ENCODE data around the gene MOXD1.
A peak's percentile ranks its signal among the peaks of the same experiment; 100 is the strongest.

The MOXD1 gene
- total RNA-seq: 0 to 0.58 (median 0) reads per million in 3 donors

- DNase-seq: no peak
- no peak within 1 kb of the TSS for H3K27ac ChIP-seq (ENCODE audit: insufficient read depth, low read length, poor library complexity, severe bottlenecking)
Measured at GRCh38 chr6:132400883-132401617, at the start of gene MOXD1. TSS of gene MOXD1 (minus strand) at chr6:132401475. CDS start at chr6:132401426, 49 bp downstream.

GRCh38 chr6:132446855-132447241, 45.6 kb upstream of the MOXD1 start:
- Histone ChIP-seq H3K36me3 (ENCODE audit: control insufficient read depth, insufficient read depth, low read length) (no peaks in the 10 kb centered on the region), H3K27ac (ENCODE audit: insufficient read depth, low read length, poor library complexity, severe bottlenecking) (no peak overlapping the region)

More at GRCh38 chr6:132400883-132401617, at the start of gene MOXD1:
- peaks cover 32% of the 10 kb centered on the region for H3K27me3 ChIP-seq (replicated peaks; ENCODE audit: control insufficient read depth, insufficient read depth, low read length, poor library complexity, severe bottlenecking)
- H3K4me1 ChIP-seq (ENCODE audit: control insufficient read depth, insufficient read depth, low read length, poor library complexity, severe bottlenecking): no peaks in the 10 kb centered on the region
- H3K36me3 ChIP-seq (ENCODE audit: control insufficient read depth, insufficient read depth, low read length): no peaks in the 10 kb centered on the region
- no peaks in the 10 kb centered on the region for H3K9me3 ChIP-seq (ENCODE audit: control insufficient read depth, low read length)
- H3K4me3 ChIP-seq (ENCODE audit: insufficient read depth, low read depth, low read length, poor library complexity, severe bottlenecking): peak within 1 kb of the TSS; percentile 39

GRCh38 chr6:132446141-132446854, 45.0 kb upstream of the MOXD1 start:
- no peaks in the 10 kb centered on the region for H3K9me3 ChIP-seq (ENCODE audit: control insufficient read depth, low read length)
- no peak overlapping the region for H3K4me3 ChIP-seq (ENCODE audit: insufficient read depth, low read depth, low read length, poor library complexity, severe bottlenecking)
- no peaks in the 10 kb centered on the region for H3K4me1 ChIP-seq (ENCODE audit: control insufficient read depth, insufficient read depth, low read length, poor library complexity, severe bottlenecking)
- no peaks in the 10 kb centered on the region for H3K27me3 ChIP-seq (replicated peaks; ENCODE audit: control insufficient read depth, insufficient read depth, low read length, poor library complexity, severe bottlenecking)
- H3K27ac ChIP-seq (ENCODE audit: insufficient read depth, low read length, poor library complexity, severe bottlenecking): no peak overlapping the region
- H3K36me3 ChIP-seq (ENCODE audit: control insufficient read depth, insufficient read depth, low read length): no peaks in the 10 kb centered on the region
- DNase-seq: no peak

More at GRCh38 chr6:132446855-132447241, 45.6 kb upstream of the MOXD1 start:
- Histone ChIP-seq H3K9me3 (ENCODE audit: control insufficient read depth, low read length) (no peaks in the 10 kb centered on the region), H3K4me1 (ENCODE audit: control insufficient read depth, insufficient read depth, low read length, poor library complexity, severe bottlenecking) (no peaks in the 10 kb centered on the region), H3K27me3 (replicated peaks; ENCODE audit: control insufficient read depth, insufficient read depth, low read length, poor library complexity, severe bottlenecking) (no peaks in the 10 kb centered on the region), H3K4me3 (ENCODE audit: insufficient read depth, low read depth, low read length, poor library complexity, severe bottlenecking) (no peak overlapping the region)
- DNase-seq: no peak

GRCh38 chr6:132445201-132445951, 44.1 kb upstream of the MOXD1 start:
- Histone ChIP-seq H3K36me3 (ENCODE audit: control insufficient read depth, insufficient read depth, low read length) (no peaks in the 10 kb centered on the region), H3K27ac (ENCODE audit: insufficient read depth, low read length, poor library complexity, severe bottlenecking) (no peak overlapping the region), H3K4me3 (ENCODE audit: insufficient read depth, low read depth, low read length, poor library complexity, severe bottlenecking) (no peak overlapping the region), H3K27me3 (replicated peaks; ENCODE audit: control insufficient read depth, insufficient read depth, low read length, poor library complexity, severe bottlenecking) (no peaks in the 10 kb centered on the region), H3K9me3 (ENCODE audit: control insufficient read depth, low read length) (no peaks in the 10 kb centered on the region), H3K4me1 (ENCODE audit: control insufficient read depth, insufficient read depth, low read length, poor library complexity, severe bottlenecking) (no peaks in the 10 kb centered on the region)
- no peak for DNase-seq

- no peak for DNase-seq
- no peaks in the 10 kb centered on the region for H3K4me1 ChIP-seq (ENCODE audit: control insufficient read depth, insufficient read depth, low read length, poor library complexity, severe bottlenecking)
- no peak overlapping the region for H3K4me3 ChIP-seq (ENCODE audit: insufficient read depth, low read depth, low read length, poor library complexity, severe bottlenecking)
- no peaks in the 10 kb centered on the region for H3K36me3 ChIP-seq (ENCODE audit: control insufficient read depth, insufficient read depth, low read length)
- H3K9me3 ChIP-seq (ENCODE audit: control insufficient read depth, low read length): no peaks in the 10 kb centered on the region
- no peak overlapping the region for H3K27ac ChIP-seq (ENCODE audit: insufficient read depth, low read length, poor library complexity, severe bottlenecking)
- H3K27me3 ChIP-seq (replicated peaks; ENCODE audit: control insufficient read depth, insufficient read depth, low read length, poor library complexity, severe bottlenecking): no peaks in the 10 kb centered on the region
Measured at GRCh38 chr6:132443206-132443605, 41.9 kb upstream of the MOXD1 start.

GRCh38 chr6:132430110-132430509, 28.8 kb upstream of the MOXD1 start:
- H3K27ac ChIP-seq (ENCODE audit: insufficient read depth, low read length, poor library complexity, severe bottlenecking): no peak overlapping the region
- H3K4me1 ChIP-seq (ENCODE audit: control insufficient read depth, insufficient read depth, low read length, poor library complexity, severe bottlenecking): no peaks in the 10 kb centered on the region
- no peak for DNase-seq
- H3K27me3 ChIP-seq (replicated peaks; ENCODE audit: control insufficient read depth, insufficient read depth, low read length, poor library complexity, severe bottlenecking): no peaks in the 10 kb centered on the region
- no peak overlapping the region for H3K4me3 ChIP-seq (ENCODE audit: insufficient read depth, low read depth, low read length, poor library complexity, severe bottlenecking)
- no peaks in the 10 kb centered on the region for H3K36me3 ChIP-seq (ENCODE audit: control insufficient read depth, insufficient read depth, low read length)
- H3K9me3 ChIP-seq (ENCODE audit: control insufficient read depth, low read length): no peaks in the 10 kb centered on the region

GRCh38 chr6:132425176-132425575, 23.9 kb upstream of the MOXD1 start:
- H3K36me3 ChIP-seq (ENCODE audit: control insufficient read depth, insufficient read depth, low read length): no peaks in the 10 kb centered on the region
- no peak for DNase-seq
- H3K9me3 ChIP-seq (ENCODE audit: control insufficient read depth, low read length): no peaks in the 10 kb centered on the region
- no peak overlapping the region for H3K4me3 ChIP-seq (ENCODE audit: insufficient read depth, low read depth, low read length, poor library complexity, severe bottlenecking)
- H3K4me1 ChIP-seq (ENCODE audit: control insufficient read depth, insufficient read depth, low read length, poor library complexity, severe bottlenecking): no peaks in the 10 kb centered on the region
- H3K27ac ChIP-seq (ENCODE audit: insufficient read depth, low read length, poor library complexity, severe bottlenecking): no peak overlapping the region
- H3K27me3 ChIP-seq (replicated peaks; ENCODE audit: control insufficient read depth, insufficient read depth, low read length, poor library complexity, severe bottlenecking): no peaks in the 10 kb centered on the region

- no peaks in the 10 kb centered on the region for H3K9me3 ChIP-seq (ENCODE audit: control insufficient read depth, low read length)
- H3K4me3 ChIP-seq (ENCODE audit: insufficient read depth, low read depth, low read length, poor library complexity, severe bottlenecking): no peak overlapping the region
- H3K4me1 ChIP-seq (ENCODE audit: control insufficient read depth, insufficient read depth, low read length, poor library complexity, severe bottlenecking): no peaks in the 10 kb centered on the region
- no peak overlapping the region for H3K27ac ChIP-seq (ENCODE audit: insufficient read depth, low read length, poor library complexity, severe bottlenecking)
- H3K36me3 ChIP-seq (ENCODE audit: control insufficient read depth, insufficient read depth, low read length): no peaks in the 10 kb centered on the region
- H3K27me3 ChIP-seq (replicated peaks; ENCODE audit: control insufficient read depth, insufficient read depth, low read length, poor library complexity, severe bottlenecking): no peaks in the 10 kb centered on the region
- no peak for DNase-seq
Measured at GRCh38 chr6:132423839-132424238, 22.6 kb upstream of the MOXD1 start.

GRCh38 chr6:132418235-132418965, 17.1 kb upstream of the MOXD1 start:
- H3K9me3 ChIP-seq (ENCODE audit: control insufficient read depth, low read length): no peaks in the 10 kb centered on the region
- no peak overlapping the region for H3K4me3 ChIP-seq (ENCODE audit: insufficient read depth, low read depth, low read length, poor library complexity, severe bottlenecking)
- no peaks in the 10 kb centered on the region for H3K27me3 ChIP-seq (replicated peaks; ENCODE audit: control insufficient read depth, insufficient read depth, low read length, poor library complexity, severe bottlenecking)
- H3K4me1 ChIP-seq (ENCODE audit: control insufficient read depth, insufficient read depth, low read length, poor library complexity, severe bottlenecking): no peaks in the 10 kb centered on the region
- no peak overlapping the region for H3K27ac ChIP-seq (ENCODE audit: insufficient read depth, low read length, poor library complexity, severe bottlenecking)
- no peaks in the 10 kb centered on the region for H3K36me3 ChIP-seq (ENCODE audit: control insufficient read depth, insufficient read depth, low read length)
- no peak for DNase-seq
